OCI-LY7 (cell line): ENCODE data around the gene GVQW3.

Source experiments
- CTCF ChIP-seq: fragments of 200-600 bp; sonication (generic); conservative IDR thresholded peaks from 2 replicates; pipeline ENCODE4 v1.5.1; 2014; ENCODE audit warnings: mild to moderate bottlenecking, antibody characterized with exemption, low read length, moderate library complexity, mixed read lengths
- EZH2phosphoT487 ChIP-seq: fragments of 200-600 bp; sonication (generic); IDR thresholded peaks from 2 replicates; pipeline ENCODE4 v1.6.1; 2018; ENCODE audit warnings: low read depth, borderline replicate concordance, mild to moderate bottlenecking, mixed run types, antibody characterized with exemption, low read length, moderate library complexity, mixed read lengths

GRCh38 chr11:76385903-76386302, 4.8 kb downstream of the GVQW3 start:
- TF ChIP-seq CTCF (no peak), EZH2phosphoT487 (no peak)
